CD4-positive, alpha-beta T cell treated with Interleukin-12 subunit alpha and Interleukin-12 subunit beta, for 1 hour (primary cell): ENCODE measurements around the gene SMIM1.
A peak's percentile ranks its signal among the peaks of the same experiment; 100 is the strongest.
"Not testable (repeated sequence)": the region's sequence is repeated elsewhere in the genome, so short reads cannot be mapped to it uniquely, and the experiment has no call there.

Experiments used
- DNase-seq: peaks from one replicate; pipeline ENCODE4 v3.0.0-alpha.2; 2020

Gene SMIM1

GRCh38 chr1:3796215-3797061 lies 23.9 kb downstream of the SMIM1 start, which contains the start of gene LRRC47:
Gene LRRC47 (minus strand): TSS chr1:3796498. CDS start chr1:3796476, 22 bp downstream.
- peak; percentile 95 for DNase-seq

- DNase-seq = no peak
Measured at GRCh38 chr1:3799976-3800685, 27.6 kb downstream of the SMIM1 start.

- DNase-seq = not testable (repeated sequence)
Measured at GRCh38 chr1:3800795-3801194, 28.2 kb downstream of the SMIM1 start.

- no peak for DNase-seq
Measured at GRCh38 chr1:3803905-3804626, 31.5 kb downstream of the SMIM1 start.

GRCh38 chr1:3804627-3804944 lies 32.0 kb downstream of the SMIM1 start:
- DNase-seq = not testable (repeated sequence)

GRCh38 chr1:3805038-3805437 lies 32.5 kb downstream of the SMIM1 start:
- no peak for DNase-seq

GRCh38 chr1:3807769-3808168 lies 35.2 kb downstream of the SMIM1 start:
- no peak for DNase-seq

GRCh38 chr1:3809680-3810079 lies 37.1 kb downstream of the SMIM1 start:
- no peak for DNase-seq

- DNase-seq = not testable (repeated sequence)
Measured at GRCh38 chr1:3810149-3810761, 37.7 kb downstream of the SMIM1 start.

GRCh38 chr1:3811595-3811911 lies 39.0 kb downstream of the SMIM1 start:
- DNase-seq = no peak

- DNase-seq = no peak
Measured at GRCh38 chr1:3814065-3814464, 41.5 kb downstream of the SMIM1 start.

- no peak for DNase-seq
Measured at GRCh38 chr1:3814771-3815561, 42.4 kb downstream of the SMIM1 start.

GRCh38 chr1:3816331-3817137 lies 44.0 kb downstream of the SMIM1 start:
- no peak for DNase-seq

GRCh38 chr1:3817138-3817740 lies 44.7 kb downstream of the SMIM1 start:
- DNase-seq = no peak

GRCh38 chr1:3817821-3818597 lies 45.5 kb downstream of the SMIM1 start:
- no peak for DNase-seq

GRCh38 chr1:3819771-3820200 lies 47.2 kb downstream of the SMIM1 start:
- DNase-seq = no peak

GRCh38 chr1:3820316-3820715 lies 47.8 kb downstream of the SMIM1 start:
- DNase-seq = no peak

GRCh38 chr1:3821004-3821403 lies 48.5 kb downstream of the SMIM1 start:
- DNase-seq = no peak

- no peak for DNase-seq
Measured at GRCh38 chr1:3821447-3821846, 48.9 kb downstream of the SMIM1 start.

- DNase-seq = no peak
Measured at GRCh38 chr1:3821908-3822307, 49.4 kb downstream of the SMIM1 start.
